Endodermal cell (in vitro differentiated cells): ENCODE data around the gene SPP2. TPM values are rescaled to one million over a fixed set of nuclear protein-coding genes. Genes with fewer than 3 reads are reported as not detected.

Experiments
- DNase-seq: peaks from one replicate; pipeline ENCODE4 v3.0.0-alpha.2; 2017
- H3K27ac ChIP-seq: 2 replicates; pipeline ENCODE4 v1.5.1; 2013; ENCODE audit warnings: mild to moderate bottlenecking, low read depth, low read length, moderate library complexity
- H3K27me3 ChIP-seq: 2 replicates; pipeline ENCODE4 v1.6.1; 2013; ENCODE audit warnings: mild to moderate bottlenecking, low read length, moderate library complexity; ENCODE audit not compliant: insufficient read depth, control insufficient read depth, poor library complexity, severe bottlenecking
- H3K36me3 ChIP-seq: 2 replicates; pipeline ENCODE4 v1.7.0; 2013; ENCODE audit warnings: mild to moderate bottlenecking, low read length, moderate library complexity; ENCODE audit not compliant: control insufficient read depth, insufficient read depth
- H3K4me1 ChIP-seq: one replicate; pipeline ENCODE4 v1.7.0; 2013; ENCODE audit warnings: low read length; ENCODE audit not compliant: control insufficient read depth, insufficient read depth
- H3K4me3 ChIP-seq: 2 replicates; pipeline ENCODE4 v1.5.1; 2013; ENCODE audit warnings: mild to moderate bottlenecking, low read length, moderate library complexity
- H3K9ac ChIP-seq: 2 replicates; pipeline ENCODE4 v1.6.1; 2013; ENCODE audit warnings: mild to moderate bottlenecking, low read length, moderate library complexity; ENCODE audit not compliant: poor library complexity, severe bottlenecking; ENCODE audit errors: extremely low read depth
- H3K9me3 ChIP-seq: 2 replicates; pipeline ENCODE4 v1.6.1; 2013; ENCODE audit warnings: mild to moderate bottlenecking, low read length, moderate library complexity; ENCODE audit not compliant: control insufficient read depth
- H3K27ac Mint-ChIP-seq: 2 replicates; pipeline ENCODE4 v1.8.0; 2020; ENCODE audit warnings: mixed read lengths
- H3K27me3 Mint-ChIP-seq: 2 replicates; pipeline ENCODE4 v1.8.0; 2021; ENCODE audit warnings: mild to moderate bottlenecking, mixed read lengths; ENCODE audit not compliant: insufficient read depth
- H3K36me3 Mint-ChIP-seq: 2 replicates; pipeline ENCODE4 v1.8.0; 2020; ENCODE audit warnings: low read depth, mixed read lengths
- H3K4me1 Mint-ChIP-seq: 2 replicates; pipeline ENCODE4 v1.8.0; 2020; ENCODE audit warnings: mixed read lengths
- H3K4me3 Mint-ChIP-seq: 2 replicates; pipeline ENCODE4 v1.8.0; 2020; ENCODE audit warnings: mild to moderate bottlenecking, moderate library complexity, mixed read lengths
- H3K9me3 Mint-ChIP-seq: 2 replicates; pipeline ENCODE4 v1.8.0; 2020; ENCODE audit warnings: mild to moderate bottlenecking, mixed read lengths
- WGBS, 2 experiments: methylation state at CpG; one replicate each; pipeline versions ENCODE4 v1.1.5 to v1.1.7; 2013; ENCODE audit warnings: missing lambda C conversion rate in 2 of 2, mixed read lengths in 1 of 2; ENCODE audit not compliant: insufficient coverage in 1 of 2, insufficient read length in 1 of 2; 5-methylcytosine and 5-hydroxymethylcytosine counted together
- total RNA-seq, 2 donors: library from RNA; stranded (reverse); fragmentation: NEBNext Ultra II Directional in 1 of 2; extraction: Animal tissue kit (Norgen Biotek cat#: 25700) in 1 of 2; gene quantifications; 2 replicates in 1 of 2; 3 replicates in 1 of 2; pipeline ENCODE4 v1.2.1, GENCODE V29; 2021
- TF ChIP-seq, protein P1 (sequence below): fragments of 200-600 bp; sonication (generic); conservative IDR thresholded peaks from 2 replicates; pipeline ENCODE4 v1.5.0; 2021; ENCODE audit warnings: antibody characterized with exemption, mild to moderate bottlenecking

SPP2 gene
- total RNA-seq, 2 donors from 2014 or later, result not detected

- no peaks in the 10 kb centered on the region for H3K36me3 Mint-ChIP-seq
- Histone ChIP-seq H3K4me1 (no peaks in the 10 kb centered on the region), H3K36me3 (no peaks in the 10 kb centered on the region), H3K9me3 (no peaks in the 10 kb centered on the region), H3K27me3 (no peaks in the 10 kb centered on the region), H3K4me3 (no peak overlapping the region), H3K9ac (no peak overlapping the region), H3K27ac (no peak overlapping the region)
- TF ChIP-seq, protein P1, sequence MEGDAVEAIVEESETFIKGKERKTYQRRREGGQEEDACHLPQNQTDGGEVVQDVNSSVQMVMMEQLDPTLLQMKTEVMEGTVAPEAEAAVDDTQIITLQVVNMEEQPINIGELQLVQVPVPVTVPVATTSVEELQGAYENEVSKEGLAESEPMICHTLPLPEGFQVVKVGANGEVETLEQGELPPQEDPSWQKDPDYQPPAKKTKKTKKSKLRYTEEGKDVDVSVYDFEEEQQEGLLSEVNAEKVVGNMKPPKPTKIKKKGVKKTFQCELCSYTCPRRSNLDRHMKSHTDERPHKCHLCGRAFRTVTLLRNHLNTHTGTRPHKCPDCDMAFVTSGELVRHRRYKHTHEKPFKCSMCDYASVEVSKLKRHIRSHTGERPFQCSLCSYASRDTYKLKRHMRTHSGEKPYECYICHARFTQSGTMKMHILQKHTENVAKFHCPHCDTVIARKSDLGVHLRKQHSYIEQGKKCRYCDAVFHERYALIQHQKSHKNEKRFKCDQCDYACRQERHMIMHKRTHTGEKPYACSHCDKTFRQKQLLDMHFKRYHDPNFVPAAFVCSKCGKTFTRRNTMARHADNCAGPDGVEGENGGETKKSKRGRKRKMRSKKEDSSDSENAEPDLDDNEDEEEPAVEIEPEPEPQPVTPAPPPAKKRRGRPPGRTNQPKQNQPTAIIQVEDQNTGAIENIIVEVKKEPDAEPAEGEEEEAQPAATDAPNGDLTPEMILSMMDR, result no peak
- no peak overlapping the region for H3K27ac Mint-ChIP-seq
- no peak overlapping the region for H3K4me3 Mint-ChIP-seq
- H3K9me3 Mint-ChIP-seq, result no peaks in the 10 kb centered on the region
- H3K4me1 Mint-ChIP-seq, result no peaks in the 10 kb centered on the region
- 60% methylated on average over 8 of the region's 8 CpGs for WGBS, 2 experiments
- DNase-seq, result peak; percentile 57
- peaks cover 6% of the 10 kb centered on the region for H3K27me3 Mint-ChIP-seq
Observed at GRCh38 chr2:234003972-234004617, 46.4 kb upstream of the SPP2 start.

DNA sequence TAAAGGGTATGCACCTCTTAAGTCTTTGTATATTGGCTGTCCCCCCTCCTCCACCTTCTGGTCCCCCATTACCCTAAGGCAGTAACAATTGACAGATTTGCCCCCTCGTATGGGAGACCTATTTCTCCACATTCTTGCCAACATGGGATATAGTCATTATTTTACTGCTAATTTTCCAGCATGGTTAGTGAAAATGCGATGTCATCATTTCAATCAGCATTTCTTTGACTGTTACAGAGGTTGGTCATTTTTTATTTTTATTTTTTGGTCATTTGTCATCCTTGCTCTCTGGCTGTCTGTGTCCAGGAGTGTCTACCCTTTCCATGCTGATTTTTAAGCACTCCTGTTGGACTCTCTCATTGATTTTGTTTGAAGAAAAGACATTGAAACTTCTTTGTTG is 45.4 kb upstream of the SPP2 start:
- DNase-seq, result no peak
- Histone ChIP-seq H3K4me1 (no peaks in the 10 kb centered on the region), H3K27ac (no peak overlapping the region), H3K27me3 (no peaks in the 10 kb centered on the region), H3K9ac (no peak overlapping the region), H3K9me3 (no peaks in the 10 kb centered on the region), H3K4me3 (no peak overlapping the region), H3K36me3 (no peaks in the 10 kb centered on the region)
- Mint-ChIP-seq H3K36me3 (no peaks in the 10 kb centered on the region), H3K4me3 (no peak overlapping the region), H3K27ac (no peak overlapping the region), H3K27me3 (peaks cover 7% of the 10 kb centered on the region), H3K9me3 (no peaks in the 10 kb centered on the region), H3K4me1 (no peaks in the 10 kb centered on the region)
- 93% methylated on average over 2 of the region's 2 CpGs; no CpG with 5 or more reads in 1 of the 2 experiments for WGBS, 2 experiments
- TF ChIP-seq, protein P1, result no peak

DNA sequence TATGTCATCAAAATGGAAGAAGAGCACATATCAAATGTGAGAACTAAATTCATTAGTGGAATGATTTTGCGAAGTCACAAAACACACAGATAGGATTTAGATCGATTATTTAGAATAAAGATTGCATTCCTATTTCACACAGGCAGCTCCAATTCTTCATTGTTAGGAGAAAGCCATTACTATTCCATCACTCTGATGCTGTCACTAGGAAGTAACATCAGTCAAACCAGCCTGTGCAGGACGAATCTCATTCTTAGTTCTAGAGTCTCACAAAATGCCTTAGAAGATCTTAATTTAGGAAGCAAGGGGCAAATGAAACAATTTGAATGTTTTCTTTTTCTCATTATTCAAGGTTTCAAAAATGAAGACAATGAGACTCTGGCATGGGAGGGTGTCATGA is 44.0 kb upstream of the SPP2 start:
- peaks cover 2% of the 10 kb centered on the region for H3K9me3 Mint-ChIP-seq
- no peak overlapping the region for H3K4me3 ChIP-seq
- no peaks in the 10 kb centered on the region for H3K9me3 ChIP-seq
- no peaks in the 10 kb centered on the region for H3K36me3 ChIP-seq
- H3K27ac Mint-ChIP-seq, result no peak overlapping the region
- H3K4me1 ChIP-seq, result no peaks in the 10 kb centered on the region
- no peaks in the 10 kb centered on the region for H3K4me1 Mint-ChIP-seq
- H3K27me3 Mint-ChIP-seq, result peaks cover 7% of the 10 kb centered on the region
- H3K36me3 Mint-ChIP-seq, result no peaks in the 10 kb centered on the region
- TF ChIP-seq, protein P1, result no peak
- DNase-seq, result no peak
- no peak overlapping the region for H3K9ac ChIP-seq
- no peaks in the 10 kb centered on the region for H3K27me3 ChIP-seq
- H3K4me3 Mint-ChIP-seq, result no peak overlapping the region
- WGBS, 2 experiments, result 85 to 95% methylated on average over 2 to 3 of the region's 3 CpGs
- H3K27ac ChIP-seq, result no peak overlapping the region
